ENCODE data around the gene IGF1R. TPM values are rescaled to one million over a fixed set of nuclear protein-coding genes. Genes with fewer than 3 reads are reported as not detected.

The IGF1R gene
- polyA plus RNA-seq, 6 donors from 2014 or later, result 0.78 to 5.5 (median 3.3) TPM

DNA sequence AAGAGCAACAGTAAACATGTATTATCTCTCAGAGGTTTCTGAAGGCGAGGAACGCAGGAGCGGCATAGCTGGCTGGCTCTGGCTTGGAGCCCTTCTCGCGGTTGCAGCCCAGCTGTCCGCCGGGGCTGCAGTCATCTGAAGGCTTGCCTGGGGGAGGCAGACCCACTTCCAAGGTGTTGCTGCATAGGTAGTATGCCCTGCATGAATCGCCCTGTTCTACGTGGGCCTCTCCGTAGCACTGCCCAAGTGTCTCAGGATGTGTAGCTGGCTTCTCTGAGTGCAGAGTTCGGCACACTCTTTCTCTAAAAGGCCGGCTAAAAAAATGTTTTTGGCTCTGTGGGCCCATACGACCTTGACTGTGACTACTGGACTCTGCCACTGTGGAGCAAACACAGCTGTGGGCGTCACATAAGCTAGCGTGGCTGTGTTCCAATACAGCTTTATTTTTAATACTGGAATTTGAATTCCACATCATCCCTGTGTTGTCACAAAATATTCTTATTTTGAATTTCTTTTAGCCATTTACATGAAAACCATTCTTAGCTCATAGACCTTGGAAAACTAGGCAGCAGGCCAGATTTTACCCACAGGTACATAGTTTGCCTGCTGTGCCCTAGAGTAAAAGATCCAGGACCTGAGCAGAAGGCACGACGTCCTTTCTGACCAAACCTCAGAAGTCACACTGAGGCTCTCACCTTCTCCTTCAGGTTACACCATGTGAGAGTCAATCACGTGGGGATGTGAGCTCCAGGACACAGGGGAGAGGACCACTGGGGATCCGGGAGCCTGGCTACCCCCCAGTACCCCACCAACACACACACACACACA, 303.4 kb downstream of the IGF1R start:
- no peaks in the 10 kb centered on the region for H3K4me1 Mint-ChIP-seq
- peaks cover 0 to 7% of the 10 kb centered on the region in 2 donors for H3K36me3 Mint-ChIP-seq
- H3K27ac Mint-ChIP-seq, result peak overlapping the region in 1 of 6 donors; percentile 39
- no peaks in the 10 kb centered on the region for H3K9me3 Mint-ChIP-seq
- H3K4me3 Mint-ChIP-seq, result no peak overlapping the region
- H3K27me3 Mint-ChIP-seq, result no peaks in the 10 kb centered on the region
- ATAC-seq (ENCODE audit: low read depth in 2 of 2) (no peak), DNase-seq (no peak)

DNA sequence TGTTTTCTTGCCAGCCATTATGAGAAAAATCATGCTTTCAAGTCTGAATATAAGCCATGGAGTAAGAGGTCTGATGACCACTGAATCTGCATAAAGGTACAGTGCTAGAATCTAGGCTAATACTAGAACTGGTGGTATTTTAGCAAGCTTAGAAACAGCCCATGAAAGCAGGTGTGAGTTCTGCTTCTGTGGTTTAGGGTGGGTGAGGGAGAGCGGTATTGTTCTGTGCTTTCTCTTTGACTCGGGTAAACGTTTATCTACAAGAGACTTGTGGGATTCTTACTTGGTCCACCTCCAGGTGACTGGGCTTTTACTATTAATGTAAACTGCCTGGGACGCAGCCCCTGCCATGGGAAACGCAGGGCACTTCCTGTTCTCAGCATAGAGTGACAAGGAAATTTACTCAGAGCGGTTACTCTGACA, 304.1 kb downstream of the IGF1R start:
- Mint-ChIP-seq H3K4me1 (no peaks in the 10 kb centered on the region), H3K36me3 (peaks cover 0 to 7% of the 10 kb centered on the region in 2 donors), H3K27ac (peak overlapping the region in 1 of 6 donors; percentile 39), H3K9me3 (no peaks in the 10 kb centered on the region), H3K4me3 (no peak overlapping the region), H3K27me3 (no peaks in the 10 kb centered on the region)
- ATAC-seq (ENCODE audit: low read depth in 2 of 2) (no peak), DNase-seq (no peak)

DNA sequence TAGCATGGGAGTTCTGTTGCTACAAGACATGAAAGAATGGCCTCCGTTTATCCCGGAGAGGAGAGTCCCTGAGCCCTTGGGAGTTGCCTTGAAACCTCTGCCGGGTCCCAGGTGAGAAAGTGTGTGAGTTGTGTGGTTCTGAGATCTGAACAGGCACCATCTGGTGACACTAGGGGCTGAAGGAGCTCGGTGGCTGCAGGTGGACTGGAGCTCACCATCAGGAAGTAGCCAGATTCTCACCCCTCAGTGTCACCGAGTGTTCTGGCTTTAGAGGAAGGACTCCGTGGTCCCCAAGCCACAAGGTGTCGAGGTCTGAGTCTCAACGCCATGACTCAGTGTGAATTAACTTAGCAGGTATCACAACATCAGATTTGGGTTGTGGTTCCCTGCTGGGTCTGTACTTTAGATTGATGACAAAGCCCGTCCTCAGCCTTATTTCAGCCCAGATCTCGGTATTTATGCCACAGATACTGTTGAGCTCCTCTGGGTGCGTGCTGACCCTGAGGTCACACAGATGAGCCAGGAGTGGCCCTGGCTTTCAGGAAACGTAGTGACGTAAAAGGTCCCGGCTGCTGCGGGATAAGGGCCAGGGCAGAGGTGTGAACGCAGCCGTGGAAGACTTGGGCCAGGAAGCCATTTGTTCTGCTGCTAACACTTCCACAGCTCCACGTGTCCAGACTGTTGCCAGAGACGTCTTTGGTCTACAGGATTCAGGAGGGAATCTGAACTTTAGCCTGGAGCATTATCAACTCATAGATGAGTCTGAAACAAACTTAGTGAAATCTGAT, 304.9 kb downstream of the IGF1R start:
- Mint-ChIP-seq H3K4me3 (no peak overlapping the region), H3K4me1 (no peaks in the 10 kb centered on the region), H3K27ac (peak overlapping the region in 1 of 6 donors; percentile 87), H3K27me3 (no peaks in the 10 kb centered on the region), H3K9me3 (no peaks in the 10 kb centered on the region), H3K36me3 (peaks cover 0 to 12% of the 10 kb centered on the region in 2 donors)
- DNase-seq (no peak), ATAC-seq (ENCODE audit: low read depth in 2 of 2) (no peak)

DNA sequence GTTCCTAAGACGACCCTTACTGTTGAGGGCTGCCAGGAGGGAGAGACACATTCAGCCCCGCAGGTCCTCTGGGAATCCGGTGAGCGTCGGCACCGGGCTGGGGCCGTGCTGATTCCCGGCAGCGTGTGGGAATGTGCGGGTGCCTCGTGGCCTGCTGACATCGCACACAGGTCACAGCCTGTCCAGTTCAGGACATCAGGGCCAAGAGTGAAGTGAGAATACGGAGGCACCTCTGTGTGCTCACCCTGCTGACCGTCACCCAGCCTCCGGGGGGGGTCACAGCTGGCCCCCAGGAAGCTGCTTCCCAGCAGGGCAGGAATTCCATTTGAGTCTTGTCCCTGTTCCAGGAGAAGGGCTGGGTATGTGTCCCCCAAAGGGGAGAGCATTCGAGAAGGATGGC, 305.6 kb downstream of the IGF1R start:
- H3K27me3 Mint-ChIP-seq, result no peaks in the 10 kb centered on the region
- no peak overlapping the region for H3K4me3 Mint-ChIP-seq
- no peaks in the 10 kb centered on the region for H3K4me1 Mint-ChIP-seq
- peak overlapping the region in 1 of 6 donors; percentile 87 for H3K27ac Mint-ChIP-seq
- H3K36me3 Mint-ChIP-seq, result peaks cover 0 to 15% of the 10 kb centered on the region in 2 donors
- ATAC-seq (ENCODE audit: low read depth in 2 of 2), result no peak
- no peak for DNase-seq
- H3K9me3 Mint-ChIP-seq, result no peaks in the 10 kb centered on the region

DNA sequence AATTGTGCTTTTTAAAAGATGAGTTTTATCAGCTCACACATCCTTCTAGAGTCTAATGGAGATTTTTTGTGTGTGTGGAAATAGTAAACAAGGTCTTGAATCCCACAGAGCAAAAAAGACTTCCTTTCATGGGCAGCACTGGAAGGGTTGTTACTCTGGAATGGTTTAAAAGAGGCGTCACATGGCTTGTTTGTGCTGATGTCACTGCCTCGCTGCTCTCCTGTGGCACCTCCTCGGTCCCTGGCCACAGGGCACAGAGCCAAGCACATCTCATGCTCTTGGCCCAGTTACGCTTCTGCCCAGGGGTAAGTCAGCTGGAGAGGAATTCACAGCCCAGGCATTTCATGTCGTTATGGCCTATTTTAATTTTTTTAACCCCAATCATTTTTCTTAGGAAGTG, 306.1 kb downstream of the IGF1R start:
- Mint-ChIP-seq H3K27me3 (no peaks in the 10 kb centered on the region), H3K9me3 (no peaks in the 10 kb centered on the region), H3K4me3 (no peak overlapping the region), H3K27ac (peak overlapping the region in 1 of 6 donors; percentile 29), H3K4me1 (no peaks in the 10 kb centered on the region), H3K36me3 (peaks cover 0 to 14% of the 10 kb centered on the region in 2 donors)
- DNase-seq, result no peak
- ATAC-seq (ENCODE audit: low read depth in 2 of 2), result no peak

DNA sequence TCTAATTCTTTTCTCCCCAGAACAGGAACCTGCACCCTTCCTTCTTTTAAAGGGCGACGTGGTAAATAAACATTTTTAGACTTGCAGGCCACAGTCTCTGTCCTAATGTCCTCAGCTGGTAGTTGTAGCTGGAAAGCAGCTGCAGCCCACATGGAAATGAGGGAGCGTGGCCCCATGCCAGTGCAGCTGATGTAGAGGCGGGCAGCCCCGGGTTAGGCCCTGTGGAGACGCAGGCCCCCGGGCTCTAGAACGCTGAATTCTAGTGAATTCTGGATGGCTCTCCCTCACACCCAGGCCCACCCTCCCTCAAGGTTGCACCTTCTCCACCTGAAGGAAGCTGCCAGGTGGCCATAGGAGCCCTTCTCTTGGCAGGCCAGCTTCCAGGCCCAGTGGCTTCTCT, 307.0 kb downstream of the IGF1R start:
- no peak for DNase-seq
- ATAC-seq (ENCODE audit: low read depth in 2 of 2), result no peak
- no peak overlapping the region for H3K4me3 Mint-ChIP-seq
- H3K4me1 Mint-ChIP-seq, result no peaks in the 10 kb centered on the region
- no peaks in the 10 kb centered on the region for H3K9me3 Mint-ChIP-seq
- H3K27me3 Mint-ChIP-seq, result no peaks in the 10 kb centered on the region
- no peak overlapping the region for H3K27ac Mint-ChIP-seq
- peaks cover 0 to 14% of the 10 kb centered on the region in 2 donors for H3K36me3 Mint-ChIP-seq

DNA sequence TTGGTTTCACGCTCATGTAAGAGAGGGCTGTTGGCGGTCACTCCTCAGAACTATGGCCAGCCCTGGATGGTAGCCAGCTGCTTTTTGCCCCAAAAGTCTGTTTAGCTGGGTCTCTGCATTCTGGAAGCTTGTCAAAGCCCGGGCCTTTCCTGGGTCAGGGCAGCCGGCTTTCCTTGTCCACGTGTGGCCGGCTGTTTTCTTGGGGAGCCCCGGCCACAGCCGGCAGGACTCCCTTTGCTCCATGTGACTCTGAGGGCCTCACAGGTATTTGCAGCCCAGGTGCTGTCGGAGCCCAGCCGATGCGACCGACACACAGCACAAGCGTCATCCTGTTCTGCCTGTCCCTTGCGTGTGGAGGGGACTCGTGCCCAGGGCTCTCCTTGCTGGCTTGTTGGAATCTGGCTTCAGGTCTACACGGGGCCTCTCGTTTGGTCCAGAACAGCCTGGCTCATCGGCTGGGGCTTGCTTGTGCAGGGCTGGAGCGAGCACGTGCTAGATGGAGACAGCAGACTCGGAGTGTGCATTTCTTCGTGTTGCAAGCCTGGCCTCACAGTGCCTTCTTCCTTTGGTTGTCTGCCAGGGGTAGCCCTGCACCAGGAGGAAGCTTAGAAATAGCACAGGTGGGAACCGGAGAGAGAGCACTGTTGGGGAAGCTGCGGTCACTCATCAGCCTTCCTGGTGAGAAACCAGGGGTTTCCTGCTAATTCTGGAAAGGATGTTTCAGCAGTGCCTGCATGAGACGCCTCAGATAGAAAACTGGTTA, 307.8 kb downstream of the IGF1R start:
- DNase-seq (no peak), ATAC-seq (ENCODE audit: low read depth in 2 of 2) (no peak)
- Mint-ChIP-seq H3K4me3 (no peak overlapping the region), H3K27me3 (no peaks in the 10 kb centered on the region), H3K4me1 (no peaks in the 10 kb centered on the region), H3K36me3 (peaks cover 2 to 16% of the 10 kb centered on the region in 2 donors), H3K27ac (no peak overlapping the region), H3K9me3 (peaks cover 0 to 3% (median 0%) of the 10 kb centered on the region in 7 donors)

DNA sequence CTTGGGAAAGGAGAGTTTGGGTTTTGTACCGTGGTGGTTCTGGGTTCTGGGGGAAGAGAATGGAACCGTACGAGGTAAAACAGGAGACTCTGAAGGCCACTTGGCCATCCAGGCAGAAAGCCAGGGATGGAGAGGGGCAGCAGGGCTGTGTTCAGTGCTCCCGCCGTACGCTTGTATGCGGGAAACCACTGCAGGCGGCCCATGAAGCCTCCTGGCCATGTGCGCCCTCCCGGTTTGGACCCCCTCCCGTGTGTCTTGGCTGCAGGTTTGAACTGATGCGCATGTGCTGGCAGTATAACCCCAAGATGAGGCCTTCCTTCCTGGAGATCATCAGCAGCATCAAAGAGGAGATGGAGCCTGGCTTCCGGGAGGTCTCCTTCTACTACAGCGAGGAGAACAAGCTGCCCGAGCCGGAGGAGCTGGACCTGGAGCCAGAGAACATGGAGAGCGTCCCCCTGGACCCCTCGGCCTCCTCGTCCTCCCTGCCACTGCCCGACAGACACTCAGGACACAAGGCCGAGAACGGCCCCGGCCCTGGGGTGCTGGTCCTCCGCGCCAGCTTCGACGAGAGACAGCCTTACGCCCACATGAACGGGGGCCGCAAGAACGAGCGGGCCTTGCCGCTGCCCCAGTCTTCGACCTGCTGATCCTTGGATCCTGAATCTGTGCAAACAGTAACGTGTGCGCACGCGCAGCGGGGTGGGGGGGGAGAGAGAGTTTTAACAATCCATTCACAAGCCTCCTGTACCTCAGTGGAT, 308.6 kb downstream of the IGF1R start:
- Mint-ChIP-seq H3K4me1 (no peaks in the 10 kb centered on the region), H3K27me3 (no peaks in the 10 kb centered on the region), H3K27ac (peak overlapping the region in 1 of 6 donors; percentile 49), H3K4me3 (no peak overlapping the region), H3K36me3 (peaks cover 10 to 24% of the 10 kb centered on the region in 2 donors), H3K9me3 (peaks cover 0 to 9% (median 4%) of the 10 kb centered on the region in 7 donors)
- DNase-seq (no peak), ATAC-seq (ENCODE audit: low read depth in 2 of 2) (no peak)

DNA sequence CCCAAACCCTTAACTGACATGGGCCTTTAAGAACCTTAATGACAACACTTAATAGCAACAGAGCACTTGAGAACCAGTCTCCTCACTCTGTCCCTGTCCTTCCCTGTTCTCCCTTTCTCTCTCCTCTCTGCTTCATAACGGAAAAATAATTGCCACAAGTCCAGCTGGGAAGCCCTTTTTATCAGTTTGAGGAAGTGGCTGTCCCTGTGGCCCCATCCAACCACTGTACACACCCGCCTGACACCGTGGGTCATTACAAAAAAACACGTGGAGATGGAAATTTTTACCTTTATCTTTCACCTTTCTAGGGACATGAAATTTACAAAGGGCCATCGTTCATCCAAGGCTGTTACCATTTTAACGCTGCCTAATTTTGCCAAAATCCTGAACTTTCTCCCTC, 309.3 kb downstream of the IGF1R start:
- peaks cover 0 to 15% (median 5%) of the 10 kb centered on the region in 7 donors for H3K9me3 Mint-ChIP-seq
- H3K27me3 Mint-ChIP-seq, result no peaks in the 10 kb centered on the region
- ATAC-seq (ENCODE audit: low read depth in 2 of 2) (no peak), DNase-seq (no peak)
- peaks cover 17 to 24% of the 10 kb centered on the region in 2 donors for H3K36me3 Mint-ChIP-seq
- H3K27ac Mint-ChIP-seq, result peak overlapping the region in 1 of 6 donors; percentile 49
- H3K4me1 Mint-ChIP-seq, result no peaks in the 10 kb centered on the region
- no peak overlapping the region for H3K4me3 Mint-ChIP-seq

DNA sequence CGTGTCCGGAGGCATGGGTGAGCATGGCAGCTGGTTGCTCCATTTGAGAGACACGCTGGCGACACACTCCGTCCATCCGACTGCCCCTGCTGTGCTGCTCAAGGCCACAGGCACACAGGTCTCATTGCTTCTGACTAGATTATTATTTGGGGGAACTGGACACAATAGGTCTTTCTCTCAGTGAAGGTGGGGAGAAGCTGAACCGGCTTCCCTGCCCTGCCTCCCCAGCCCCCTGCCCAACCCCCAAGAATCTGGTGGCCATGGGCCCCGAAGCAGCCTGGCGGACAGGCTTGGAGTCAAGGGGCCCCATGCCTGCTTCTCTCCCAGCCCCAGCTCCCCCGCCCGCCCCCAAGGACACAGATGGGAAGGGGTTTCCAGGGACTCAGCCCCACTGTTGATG, 309.7 kb downstream of the IGF1R start:
- Mint-ChIP-seq H3K27ac (no peak overlapping the region), H3K27me3 (no peaks in the 10 kb centered on the region), H3K4me3 (peak overlapping the region in 1 of 8 donors; percentile 20), H3K4me1 (no peaks in the 10 kb centered on the region), H3K36me3 (peaks cover 19 to 24% of the 10 kb centered on the region in 2 donors), H3K9me3 (peaks cover 0 to 15% (median 7%) of the 10 kb centered on the region in 7 donors)
- ATAC-seq (ENCODE audit: low read depth in 2 of 2), result no peak
- no peak for DNase-seq

DNA sequence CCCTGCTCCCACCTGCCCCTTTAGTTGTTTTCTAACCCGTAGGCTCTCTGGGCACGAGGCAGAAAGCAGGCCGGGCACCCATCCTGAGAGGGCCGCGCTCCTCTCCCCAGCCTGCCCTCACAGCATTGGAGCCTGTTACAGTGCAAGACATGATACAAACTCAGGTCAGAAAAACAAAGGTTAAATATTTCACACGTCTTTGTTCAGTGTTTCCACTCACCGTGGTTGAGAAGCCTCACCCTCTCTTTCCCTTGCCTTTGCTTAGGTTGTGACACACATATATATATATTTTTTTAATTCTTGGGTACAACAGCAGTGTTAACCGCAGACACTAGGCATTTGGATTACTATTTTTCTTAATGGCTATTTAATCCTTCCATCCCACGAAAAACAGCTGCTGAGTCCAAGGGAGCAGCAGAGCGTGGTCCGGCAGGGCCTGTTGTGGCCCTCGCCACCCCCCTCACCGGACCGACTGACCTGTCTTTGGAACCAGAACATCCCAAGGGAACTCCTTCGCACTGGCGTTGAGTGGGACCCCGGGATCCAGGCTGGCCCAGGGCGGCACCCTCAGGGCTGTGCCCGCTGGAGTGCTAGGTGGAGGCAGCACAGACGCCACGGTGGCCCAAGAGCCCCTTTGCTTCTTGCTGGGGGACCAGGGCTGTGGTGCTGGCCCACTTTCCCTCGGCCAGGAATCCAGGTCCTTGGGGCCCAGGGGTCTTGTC, 310.7 kb downstream of the IGF1R start:
- Mint-ChIP-seq H3K4me1 (no peaks in the 10 kb centered on the region), H3K9me3 (peaks cover 0 to 15% (median 7%) of the 10 kb centered on the region in 7 donors), H3K27ac (peak overlapping the region in 3 of 6 donors; percentile 7 to 33 (median 22)), H3K4me3 (no peak overlapping the region), H3K27me3 (no peaks in the 10 kb centered on the region), H3K36me3 (peaks cover 19 to 28% of the 10 kb centered on the region in 2 donors)
- no peak for DNase-seq
- ATAC-seq (ENCODE audit: low read depth in 2 of 2), result no peak

DNA sequence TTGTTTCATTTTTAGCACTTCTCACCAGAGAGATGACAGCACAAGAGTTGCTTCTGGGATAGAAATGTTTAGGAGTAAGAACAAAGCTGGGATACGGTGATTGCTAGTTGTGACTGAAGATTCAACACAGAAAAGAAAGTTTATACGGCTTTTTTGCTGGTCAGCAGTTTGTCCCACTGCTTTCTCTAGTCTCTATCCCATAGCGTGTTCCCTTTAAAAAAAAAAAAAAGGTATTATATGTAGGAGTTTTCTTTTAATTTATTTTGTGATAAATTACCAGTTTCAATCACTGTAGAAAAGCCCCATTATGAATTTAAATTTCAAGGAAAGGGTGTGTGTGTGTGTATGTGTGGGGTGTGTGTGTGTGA, 311.3 kb downstream of the IGF1R start:
- Mint-ChIP-seq H3K27ac (no peak overlapping the region), H3K27me3 (no peaks in the 10 kb centered on the region), H3K4me3 (no peak overlapping the region), H3K4me1 (no peaks in the 10 kb centered on the region), H3K9me3 (peaks cover 0 to 15% (median 7%) of the 10 kb centered on the region in 7 donors), H3K36me3 (peaks cover 19 to 28% of the 10 kb centered on the region in 2 donors)
- ATAC-seq (ENCODE audit: low read depth in 2 of 2) (no peak), DNase-seq (no peak)

Data from naive B cell (primary cell).